GM12892 (cell line): ENCODE measurements around the gene UBE2Q2.

Experiments used
- POLR2A ChIP-seq: IDR thresholded peaks from 2 replicates; pipeline ENCODE4 v1.6.1; 2011; ENCODE audit warnings: low read depth, low read length, control low read depth
- POLR2AphosphoS5 ChIP-seq: IDR thresholded peaks from 2 replicates; pipeline ENCODE4 v1.6.1; 2011; ENCODE audit warnings: low read depth, low read length, control low read depth
- TAF1 ChIP-seq: IDR thresholded peaks from 2 replicates; pipeline ENCODE4 v1.6.1; 2011; ENCODE audit warnings: low read depth, mild to moderate bottlenecking, control low read depth, low read length, borderline replicate concordance

- TF ChIP-seq POLR2AphosphoS5: no peak
- TF ChIP-seq POLR2A: no peak
- no peak for TF ChIP-seq TAF1
Measured at GRCh38 chr15:75850708-75851107, 7.5 kb downstream of the UBE2Q2 start.
